Hypothalamus (tissue), 51 donors: ENCODE measurements around the gene TSC22D2.

ENCODE experiments used
- DNase-seq, 51 donors: peaks; one replicate each; lab custom pipeline; 2025; lab: John Stamatoyannopoulos, UW

TSC22D2 gene

GRCh38 chr3:150410311-150411105 lies 2.4 kb downstream of the TSC22D2 start:
- peak in 41 of 51 donors; percentile 4 to 63 (median 22) for DNase-seq

DNA sequence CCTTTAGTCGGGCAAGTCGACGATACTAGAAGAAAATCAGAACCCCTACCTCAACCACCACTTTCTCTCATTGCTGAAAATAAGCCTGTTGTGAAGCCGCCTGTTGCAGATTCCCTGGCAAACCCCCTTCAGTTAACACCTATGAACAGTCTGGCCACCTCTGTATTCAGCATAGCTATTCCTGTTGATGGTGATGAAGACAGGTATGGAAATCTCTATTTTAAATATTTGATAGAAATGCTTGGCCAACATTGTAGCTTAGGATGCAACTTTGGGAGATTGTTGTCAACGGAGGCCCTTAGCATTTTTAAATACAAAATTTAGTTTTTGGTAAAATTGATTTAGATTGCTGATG lies 3.0 kb downstream of the TSC22D2 start:
- DNase-seq, result peak in 1 of 51 donors; percentile 63

- no peak for DNase-seq
Measured at GRCh38 chr3:150411546-150411945, 3.4 kb downstream of the TSC22D2 start.

DNA sequence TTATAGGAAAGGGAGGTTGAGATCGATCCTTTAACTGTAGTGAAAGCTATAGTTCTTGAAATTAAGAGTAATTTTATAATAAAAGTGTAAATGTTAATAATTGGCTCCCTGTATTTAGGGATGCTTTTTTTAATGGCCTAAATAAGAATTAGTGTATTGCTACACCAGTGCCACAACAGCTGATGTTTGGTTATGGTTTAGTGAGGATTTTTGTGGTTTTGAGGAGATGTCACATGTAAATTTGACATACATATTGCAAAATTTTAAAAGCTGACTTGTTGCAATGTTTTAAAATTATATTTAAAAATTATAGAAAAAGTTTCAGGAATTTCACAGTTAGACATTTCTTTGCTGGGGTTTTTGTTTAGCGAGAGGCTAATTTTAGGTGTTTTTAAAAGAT lies 3.9 kb downstream of the TSC22D2 start:
- DNase-seq, result no peak

- DNase-seq, result peak in 1 of 51 donors; percentile 17
Measured at GRCh38 chr3:150412561-150413231, 4.6 kb downstream of the TSC22D2 start.

- peak in 26 of 51 donors; percentile 0 to 61 (median 28) for DNase-seq
Measured at GRCh38 chr3:150414258-150414657, 6.2 kb downstream of the TSC22D2 start.

- DNase-seq, result no peak
Measured at GRCh38 chr3:150414959-150415358, 6.9 kb downstream of the TSC22D2 start.

- no peak for DNase-seq
Measured at GRCh38 chr3:150419076-150419868, 11.2 kb downstream of the TSC22D2 start.

GRCh38 chr3:150419959-150420358 lies 11.9 kb downstream of the TSC22D2 start:
- no peak for DNase-seq

DNA sequence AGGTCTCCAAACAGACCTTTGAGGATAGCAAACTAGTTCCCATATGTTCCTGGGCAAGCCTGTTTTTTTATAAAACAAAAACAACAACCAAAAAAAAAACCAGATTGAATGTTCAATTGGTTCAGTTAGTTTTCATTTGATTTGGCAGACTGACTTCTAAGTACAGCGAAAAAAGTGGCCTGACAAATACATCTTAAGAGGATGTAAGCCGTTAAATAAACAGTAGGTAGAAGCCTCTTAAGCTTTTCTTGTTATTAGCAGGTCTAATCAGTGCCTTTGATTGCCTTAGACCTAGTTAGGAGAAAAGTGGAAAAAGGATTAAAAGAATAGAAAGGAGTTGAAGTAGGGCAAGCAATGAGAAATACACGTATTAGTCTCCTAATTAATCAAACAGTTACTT lies 13.2 kb downstream of the TSC22D2 start:
- no peak for DNase-seq

GRCh38 chr3:150421799-150422548 lies 13.9 kb downstream of the TSC22D2 start:
- no peak for DNase-seq

- DNase-seq, result no peak
Measured at GRCh38 chr3:150422907-150423306, 14.8 kb downstream of the TSC22D2 start.

DNA sequence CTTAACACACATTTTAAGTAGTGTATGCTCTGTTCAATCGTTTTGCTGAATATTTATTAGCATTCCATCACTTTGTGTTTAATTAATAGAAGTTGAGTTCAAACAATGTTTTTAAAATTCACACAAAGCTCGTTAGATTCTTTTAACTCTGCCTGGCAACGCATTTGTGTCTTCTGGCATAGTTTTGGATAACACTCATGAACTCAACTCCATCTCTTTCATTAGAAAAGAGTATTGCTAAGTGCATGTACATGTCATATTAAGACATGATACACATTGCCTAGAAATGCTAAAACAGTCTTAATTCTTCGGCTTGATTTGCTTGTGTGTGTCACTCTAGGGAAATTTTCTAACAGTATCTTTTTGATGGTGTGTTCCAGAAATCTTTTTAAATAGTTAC lies 15.7 kb downstream of the TSC22D2 start:
- DNase-seq, result no peak

DNA sequence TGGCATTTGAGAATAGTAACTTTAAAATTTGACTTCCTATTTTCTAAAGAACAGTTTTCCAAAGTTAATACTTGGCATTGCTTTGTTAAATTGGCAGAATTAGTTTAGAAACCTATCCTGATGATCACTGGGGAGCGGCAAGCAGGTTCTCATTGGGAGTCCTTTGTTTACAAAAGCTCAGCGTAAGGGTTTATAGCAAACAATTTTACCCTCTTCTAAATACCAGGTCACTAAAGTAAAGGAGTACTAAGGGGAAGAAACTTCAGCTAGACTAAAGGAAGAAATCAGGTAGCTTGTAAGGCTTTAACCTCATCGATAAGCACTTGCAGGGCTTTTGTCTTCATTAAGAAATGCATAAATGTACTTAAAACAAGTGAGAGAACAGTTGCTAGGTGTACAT lies 18.2 kb downstream of the TSC22D2 start:
- DNase-seq, result no peak

DNA sequence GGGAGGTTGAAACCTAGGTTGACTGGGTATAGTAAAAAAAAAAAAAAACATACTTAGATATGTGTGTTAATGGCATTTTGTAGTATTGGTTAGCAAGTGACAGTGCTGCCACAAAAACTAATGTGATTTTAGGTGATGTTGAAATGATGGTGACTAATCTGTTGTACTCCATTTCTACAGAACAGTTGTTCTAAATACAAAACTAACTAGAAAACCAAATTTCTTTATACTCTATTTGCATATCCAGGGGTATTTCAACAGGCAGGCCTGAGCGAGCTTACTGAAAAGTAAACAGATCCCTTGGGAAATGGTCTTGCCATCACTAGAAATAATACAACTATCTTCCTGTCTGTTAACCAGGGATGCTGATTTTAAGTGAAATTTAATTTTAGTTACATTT lies 20.5 kb downstream of the TSC22D2 start:
- DNase-seq, result no peak

DNA sequence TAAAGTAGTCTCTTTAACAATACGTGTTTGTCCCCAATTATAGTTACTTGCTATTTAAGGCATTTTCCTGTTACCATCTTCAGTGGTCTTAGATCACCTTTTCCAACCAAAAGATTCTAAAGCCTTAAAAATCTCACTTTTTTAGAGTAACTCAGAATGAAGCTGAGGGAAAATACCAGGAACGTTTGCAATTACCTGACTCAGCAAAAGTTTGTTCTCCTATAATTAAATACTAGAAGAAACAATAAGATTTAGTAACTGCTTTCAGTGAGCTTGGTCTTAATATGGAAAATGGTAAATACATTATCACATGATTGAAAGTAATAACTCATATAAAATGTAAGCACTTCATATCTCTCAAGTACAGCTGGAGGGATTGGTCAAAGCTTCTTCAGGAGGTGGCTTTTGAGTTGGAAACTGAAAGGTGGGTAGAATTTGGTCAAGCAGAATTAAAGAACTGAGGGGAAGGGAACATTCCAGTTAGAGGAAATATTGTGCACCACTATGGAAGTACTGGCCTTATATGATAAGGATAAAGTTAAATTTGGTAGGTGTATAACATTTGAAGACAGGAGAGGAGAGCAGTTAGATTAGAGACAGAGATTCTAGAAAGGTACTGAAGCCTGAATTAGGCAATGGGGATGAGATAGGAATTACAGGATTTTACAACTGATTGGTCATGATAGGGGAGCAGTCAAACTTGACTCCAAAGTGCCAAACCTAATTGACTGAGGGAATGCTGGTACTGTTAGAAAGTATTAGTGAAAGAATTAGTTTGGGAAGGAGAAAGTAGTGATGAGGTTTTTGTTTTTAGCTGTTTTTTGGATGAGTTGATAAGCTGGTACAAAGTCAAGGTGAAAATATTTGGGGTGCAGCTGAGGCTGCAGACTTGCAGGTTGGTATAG lies 21.9 kb downstream of the TSC22D2 start:
- DNase-seq, result no peak

GRCh38 chr3:150433347-150433746 lies 25.2 kb downstream of the TSC22D2 start:
- DNase-seq, result no peak

GRCh38 chr3:150434234-150434633 lies 26.1 kb downstream of the TSC22D2 start:
- DNase-seq, result no peak

GRCh38 chr3:150436161-150436560 lies 28.1 kb downstream of the TSC22D2 start:
- DNase-seq, result no peak

- DNase-seq, result no peak
Measured at GRCh38 chr3:150439657-150440056, 31.6 kb downstream of the TSC22D2 start.
